HEK293T (cell line): Measurements from ENCODE around the gene OS9.
A peak's percentile ranks its signal among the peaks of the same experiment; 100 is the strongest.

ENCODE experiments used
- CTCF ChIA-PET: fragments of 350-600 bp; formaldehyde crosslinking; extraction: SDS; loops from one replicate; lab custom pipeline; 2021; ENCODE audit warnings: antibody characterized with exemption, inconsistent platforms; lab: Yijun Ruan, JAX
- POLR2A ChIA-PET: fragments of 350-600 bp; formaldehyde crosslinking; extraction: SDS; loops from one replicate; lab custom pipeline; 2020; ENCODE audit warnings: antibody characterized with exemption, inconsistent platforms; lab: Yijun Ruan, JAX
- DNase-seq: peaks from one replicate; pipeline ENCODE4 v3.0.0; 2012; ENCODE audit warnings: mixed read lengths; ENCODE audit errors: extremely low spot score
- ARNT ChIP-seq: fragments of 450-650 bp; IDR thresholded peaks from 2 replicates; pipeline ENCODE4 v1.6.1; 2017; ENCODE audit warnings: mild to moderate bottlenecking
- BHLHE40 ChIP-seq: fragments of 450-650 bp; IDR thresholded peaks from 2 replicates; pipeline ENCODE4 v1.6.1; 2016; ENCODE audit warnings: mild to moderate bottlenecking, moderate library complexity, borderline replicate concordance
- CTBP1 ChIP-seq: fragments of 450-650 bp; IDR thresholded peaks from 2 replicates; pipeline ENCODE4 v1.6.1; 2016; ENCODE audit warnings: borderline replicate concordance
- ELF4 ChIP-seq: fragments of 450-650 bp; IDR thresholded peaks from 2 replicates; pipeline ENCODE4 v1.6.1; 2017; ENCODE audit warnings: antibody characterized with exemption
- FOXA1 ChIP-seq: fragments of 450-650 bp; IDR thresholded peaks from 2 replicates; pipeline ENCODE4 v1.6.1; 2016; ENCODE audit warnings: mild to moderate bottlenecking
- FOXK2 ChIP-seq: fragments of 450-650 bp; IDR thresholded peaks from 2 replicates; pipeline ENCODE4 v1.6.1; 2016; ENCODE audit warnings: mild to moderate bottlenecking
- FOXM1 ChIP-seq: fragments of 450-650 bp; IDR thresholded peaks from 2 replicates; pipeline ENCODE4 v1.6.1; 2017; ENCODE audit warnings: mild to moderate bottlenecking, borderline replicate concordance
- HDGF ChIP-seq: fragments of 450-650 bp; IDR thresholded peaks from 2 replicates; pipeline ENCODE4 v1.6.1; 2017; ENCODE audit warnings: antibody characterized with exemption, borderline replicate concordance
- L3MBTL2 ChIP-seq: fragments of 450-650 bp; conservative IDR thresholded peaks from 2 replicates; pipeline ENCODE4 v1.6.1; 2016; ENCODE audit warnings: mild to moderate bottlenecking
- LEF1 ChIP-seq: fragments of 450-650 bp; IDR thresholded peaks from 2 replicates; pipeline ENCODE4 v1.6.1; 2017; ENCODE audit warnings: mild to moderate bottlenecking, borderline replicate concordance
- NFRKB ChIP-seq: fragments of 450-650 bp; IDR thresholded peaks from 2 replicates; pipeline ENCODE4 v1.6.1; 2016; ENCODE audit warnings: mild to moderate bottlenecking, moderate library complexity
- PKNOX1 ChIP-seq: fragments of 450-650 bp; IDR thresholded peaks from 2 replicates; pipeline ENCODE4 v1.6.1; 2016
- SP1 ChIP-seq: fragments of 450-650 bp; IDR thresholded peaks from 2 replicates; pipeline ENCODE4 v1.6.1; 2017
- SUZ12 ChIP-seq: fragments of 450-650 bp; IDR thresholded peaks from 2 replicates; pipeline ENCODE4 v1.6.1; 2016; ENCODE audit warnings: mild to moderate bottlenecking
- TARDBP ChIP-seq: fragments of 450-650 bp; IDR thresholded peaks from 2 replicates; pipeline ENCODE4 v1.6.1; 2016
- ZNF384 ChIP-seq: fragments of 450-650 bp; IDR thresholded peaks from 2 replicates; pipeline ENCODE4 v1.6.1; 2016

OS9 gene

DNA sequence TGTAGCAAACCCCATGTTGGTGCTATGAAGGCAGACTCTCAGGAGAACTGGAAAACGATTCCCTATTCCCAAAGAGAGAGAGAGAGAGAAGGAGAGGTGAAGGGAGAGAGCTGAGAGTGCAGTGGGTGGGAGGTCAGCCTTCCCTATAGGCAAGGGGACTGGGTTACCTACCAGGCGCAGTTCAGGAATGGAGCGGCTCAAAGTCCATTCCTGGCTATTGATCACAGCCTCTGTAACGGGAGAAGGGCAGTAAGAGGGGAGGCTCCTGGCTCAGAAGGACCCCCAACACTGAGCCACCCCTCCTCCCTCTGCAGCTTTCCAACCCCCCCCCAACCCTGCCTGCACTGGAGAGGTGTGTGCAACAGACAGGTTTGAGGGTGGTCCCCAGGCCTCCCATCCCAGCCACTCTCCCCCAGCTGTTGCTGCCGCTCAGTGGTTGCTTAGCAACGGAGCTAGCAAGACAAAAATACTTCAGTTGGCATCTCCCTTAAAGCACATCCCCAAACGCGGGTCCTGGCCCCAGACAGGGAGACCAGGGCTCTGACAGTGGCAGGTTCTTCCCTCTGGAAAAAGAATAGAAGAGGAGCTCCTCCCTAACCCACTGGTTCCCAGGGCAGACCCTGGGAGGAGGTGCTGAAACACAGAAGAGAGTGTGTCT, 41.4 kb downstream of the OS9 start:
- no peak for DNase-seq
- ChIA-PET POLR2A (interaction anchor here (0.7 to 6.9 kb wide), 6 partner anchors 9 to 41 kb away, joined by 3 to 42 read pairs (median 4); partner anchors contain the start of genes CDK4, EEF1AKMT3, METTL1 and OS9), CTCF (interaction anchor here (0.7 to 3.6 kb wide), 7 partner anchors 9 to 276 kb away, joined by 3 to 25 read pairs (median 3); no protein-coding TSS in a partner anchor)
- TF ChIP-seq PKNOX1: no peak
- TF ChIP-seq BHLHE40: no peak
- no peak for TF ChIP-seq SUZ12
- no peak for TF ChIP-seq ELF4
- TF ChIP-seq FOXA1: no peak
- TF ChIP-seq ZNF384: no peak

- POLR2A ChIA-PET: interaction anchor here (0.7 to 6.9 kb wide), 9 partner anchors 9 to 43 kb away, joined by 3 to 42 read pairs (median 4); partner anchors contain the start of genes CDK4, EEF1AKMT3, METTL1 and OS9
- CTCF ChIA-PET: interaction anchor here (0.7 to 3.6 kb wide), 9 partner anchors 10 to 277 kb away, joined by 3 to 25 read pairs (median 3); no protein-coding TSS in a partner anchor
- TF ChIP-seq ARNT (no peak), ELF4 (no peak), FOXM1 (no peak), SUZ12 (no peak), TARDBP (no peak), CTBP1 (no peak), BHLHE40 (no peak), NFRKB (no peak), FOXA1 (no peak), SP1 (no peak), HDGF (no peak), ZNF384 (no peak), PKNOX1 (no peak), L3MBTL2 (no peak), FOXK2 (no peak), LEF1 (no peak)
- DNase-seq: peak; percentile 52
Measured at GRCh38 chr12:57735952-57736740, 42.2 kb downstream of the OS9 start.

DNA sequence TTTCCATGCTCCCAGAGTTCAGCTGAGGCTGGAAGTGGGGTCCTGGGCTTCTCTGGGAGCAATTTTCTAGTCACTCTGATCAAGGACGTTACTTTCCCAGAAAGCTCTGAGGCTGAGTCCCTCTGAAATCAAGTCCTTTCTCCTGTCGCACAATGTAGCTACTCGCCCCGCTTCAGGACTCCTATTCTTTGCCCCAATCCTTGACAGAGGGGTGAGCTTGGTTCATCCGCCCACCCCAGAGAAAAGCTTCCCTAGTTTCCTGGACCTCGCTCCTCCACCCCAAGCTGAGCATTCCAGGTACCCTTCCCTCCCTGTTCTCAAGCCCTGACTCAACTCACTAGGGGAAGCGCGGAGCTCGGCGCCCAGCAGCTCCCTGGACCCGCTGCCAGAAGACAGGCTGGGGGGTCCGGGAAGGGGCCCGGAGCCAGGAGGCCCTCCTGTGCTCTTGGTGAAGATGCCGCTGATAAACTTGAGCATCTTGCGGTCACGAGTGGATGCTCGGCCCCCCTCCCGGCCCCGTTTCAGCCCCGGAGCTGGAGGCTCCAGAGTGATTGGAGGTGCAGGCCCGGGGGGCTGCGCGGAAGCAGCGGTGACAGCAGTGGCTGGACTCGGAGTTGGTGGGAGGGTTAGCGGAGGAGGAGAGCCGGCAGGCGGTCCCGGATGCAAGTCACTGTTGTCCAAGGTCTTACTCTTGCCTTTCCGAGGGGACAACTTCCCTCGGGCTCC, 43.0 kb downstream of the OS9 start:
- TF ChIP-seq ARNT: no peak
- TF ChIP-seq SP1: no peak
- TF ChIP-seq CTBP1: no peak
- no peak for TF ChIP-seq L3MBTL2
- TF ChIP-seq ELF4: no peak
- no peak for TF ChIP-seq FOXA1
- no peak for TF ChIP-seq PKNOX1
- TF ChIP-seq NFRKB: no peak
- ChIA-PET CTCF (interaction anchor here (0.7 to 3.6 kb wide), 5 partner anchors 11 to 162 kb away, joined by 3 to 25 read pairs (median 4); no protein-coding TSS in a partner anchor), POLR2A (interaction anchor here (0.5 to 6.9 kb wide), 7 partner anchors 8 to 653 kb away, joined by 3 to 42 read pairs (median 4); partner anchors contain the start of genes CDK4, EEF1AKMT3, METTL1 and OS9)
- no peak for DNase-seq

- DNase-seq: no peak
- ChIA-PET CTCF (interaction anchor here (0.7 to 3.6 kb wide), 2 partner anchors 12 to 139 kb away, joined by 4 to 25 read pairs; no protein-coding TSS in a partner anchor), POLR2A (interaction anchor here (0.5 to 6.9 kb wide), 6 partner anchors 7 to 654 kb away, joined by 3 to 42 read pairs (median 4); partner anchors contain the start of genes CDK4, EEF1AKMT3, METTL1 and OS9)
- TF ChIP-seq PKNOX1 (no peak), SP1 (no peak)
Measured at GRCh38 chr12:57737467-57738460, 43.8 kb downstream of the OS9 start.
